HG02870 (cell line): Measurements from ENCODE around the gene NTSR1.

ENCODE experiments used
- ATAC-seq: cut with Tn5 transposase; IDR thresholded peaks from one replicate; pipeline ENCODE4 v1.9.1; 2021; ENCODE audit warnings: mild to moderate bottlenecking, moderate library complexity; ENCODE audit not compliant: unreplicated experiment

The NTSR1 gene

DNA sequence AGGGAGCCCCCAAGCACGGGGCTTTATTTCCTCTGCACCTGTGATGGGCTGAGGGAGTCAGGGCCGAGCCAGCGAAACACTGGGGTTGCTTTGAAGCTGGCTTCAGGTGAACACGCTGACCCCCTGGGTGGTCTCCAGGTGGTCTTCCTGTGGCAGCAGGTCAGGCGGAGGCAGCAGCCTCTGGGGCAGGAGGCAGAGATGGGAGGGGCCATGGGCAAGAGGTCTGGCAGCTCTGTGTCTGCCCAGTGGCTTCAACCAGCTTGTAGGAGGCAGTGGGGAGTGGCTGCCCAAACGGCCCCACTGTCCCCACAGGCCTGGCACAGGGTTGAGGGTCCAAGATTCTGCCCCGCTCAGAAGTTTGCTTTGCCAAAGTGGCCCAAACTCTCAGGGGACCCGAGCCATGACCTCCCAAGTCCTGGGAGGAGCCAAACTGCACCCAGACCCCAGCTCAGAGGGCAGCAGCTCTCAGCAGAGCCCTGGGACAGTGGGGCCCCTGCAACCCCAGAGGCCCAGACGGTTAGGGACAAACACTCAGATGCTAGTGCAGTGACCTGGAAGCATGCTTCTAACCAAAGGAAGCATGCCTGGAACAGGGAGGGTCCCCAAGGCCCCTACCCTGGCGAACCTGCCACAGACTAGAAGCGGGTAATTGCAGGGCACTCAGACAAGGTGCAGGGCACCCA is 15.3 kb downstream of the NTSR1 start:
- no peak for ATAC-seq

DNA sequence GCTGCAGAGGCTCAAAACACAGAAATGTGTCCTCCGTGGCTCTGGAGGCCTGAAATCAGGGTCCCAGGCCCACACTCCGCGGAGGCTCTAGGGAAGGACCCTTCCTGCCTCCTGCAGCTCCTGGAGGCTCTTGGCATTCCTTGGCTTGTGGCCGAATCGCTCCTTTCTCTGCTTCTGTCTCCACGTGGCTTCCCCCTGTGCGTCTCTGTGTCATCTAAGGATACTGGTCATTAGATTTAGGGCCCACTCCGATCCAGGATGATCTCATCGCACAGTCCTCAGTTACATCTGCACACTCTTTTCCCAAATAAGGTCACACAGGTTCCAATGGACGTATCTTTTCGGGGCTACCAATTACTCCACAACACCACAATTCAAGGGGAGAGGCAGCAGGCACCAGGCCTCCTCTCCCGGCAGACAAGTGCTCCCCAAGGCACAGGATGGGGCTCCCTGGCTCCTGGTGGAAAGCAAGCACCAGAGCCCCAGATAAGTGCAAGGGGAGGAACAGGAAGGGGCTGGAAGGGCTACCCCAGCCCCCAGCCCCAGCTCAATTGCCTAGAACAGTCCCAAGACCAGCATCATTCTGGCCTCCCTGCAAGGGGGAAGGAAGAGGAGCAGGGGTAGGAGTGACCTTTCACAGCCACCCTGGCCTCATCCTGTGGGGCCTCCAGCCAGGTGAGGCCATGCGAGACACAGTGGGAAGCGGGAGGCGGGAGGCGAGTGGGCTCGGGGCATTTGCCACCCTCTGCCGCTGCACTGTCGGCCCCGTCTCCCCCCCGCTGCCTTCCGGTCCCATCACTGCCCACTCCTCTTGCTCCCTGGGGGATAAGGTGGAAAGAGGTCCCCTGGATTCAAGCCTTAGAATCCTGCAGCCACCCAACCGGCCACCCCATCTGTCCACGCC is 16.3 kb downstream of the NTSR1 start:
- no peak for ATAC-seq

- no peak for ATAC-seq
Measured at GRCh38 chr20:62725596-62726268, 17.1 kb downstream of the NTSR1 start.

- no peak for ATAC-seq
Measured at GRCh38 chr20:62726276-62726675, 17.6 kb downstream of the NTSR1 start.

DNA sequence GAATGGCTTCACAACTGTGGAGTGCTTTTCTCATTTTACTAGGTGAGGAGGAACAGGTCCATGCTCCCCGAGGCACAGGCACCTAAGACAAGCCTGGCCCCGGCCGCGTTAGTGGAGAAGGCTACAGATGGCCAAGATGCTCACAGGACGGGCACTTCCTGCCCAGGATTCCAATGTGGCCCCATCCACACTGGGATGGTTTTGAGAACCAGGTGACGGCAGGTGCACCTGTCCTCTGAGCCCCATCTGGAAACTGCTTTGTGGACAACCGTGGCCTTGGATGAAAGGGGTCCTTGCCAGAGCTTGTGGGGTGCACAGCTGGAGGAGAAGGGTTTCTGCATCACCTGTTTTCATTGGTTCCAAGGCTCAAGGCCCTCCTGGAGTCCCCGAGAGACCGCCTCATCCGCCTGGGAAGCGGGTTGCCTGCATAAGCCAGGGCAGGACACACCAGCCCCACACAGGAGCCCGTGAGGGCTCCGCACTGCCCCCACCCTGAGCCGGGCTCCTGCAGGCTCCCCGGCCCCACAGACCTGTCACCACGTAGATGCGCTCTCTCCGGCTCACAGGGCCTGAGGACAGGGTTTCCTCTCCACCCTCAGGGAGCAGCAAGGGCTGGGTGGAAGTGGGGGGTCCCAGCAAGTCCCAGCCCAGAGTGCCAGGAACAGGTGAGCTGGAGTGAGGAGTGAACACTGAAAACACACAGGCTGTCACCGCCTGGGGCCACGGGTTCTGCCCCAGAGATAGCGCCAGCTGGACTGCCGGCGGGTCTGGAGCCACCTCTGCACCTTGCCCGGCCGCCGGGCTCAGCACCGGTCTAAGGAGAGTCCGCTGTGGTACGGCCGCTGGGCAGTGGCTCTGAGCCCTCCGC is 18.3 kb downstream of the NTSR1 start:
- no peak for ATAC-seq

GRCh38 chr20:62727584-62728027 is 19.0 kb downstream of the NTSR1 start:
- ATAC-seq: no peak

GRCh38 chr20:62728028-62728780 is 19.6 kb downstream of the NTSR1 start:
- ATAC-seq: no peak

GRCh38 chr20:62728781-62729300 is 20.2 kb downstream of the NTSR1 start:
- ATAC-seq: no peak

GRCh38 chr20:62730481-62730880 is 21.8 kb downstream of the NTSR1 start:
- no peak for ATAC-seq

DNA sequence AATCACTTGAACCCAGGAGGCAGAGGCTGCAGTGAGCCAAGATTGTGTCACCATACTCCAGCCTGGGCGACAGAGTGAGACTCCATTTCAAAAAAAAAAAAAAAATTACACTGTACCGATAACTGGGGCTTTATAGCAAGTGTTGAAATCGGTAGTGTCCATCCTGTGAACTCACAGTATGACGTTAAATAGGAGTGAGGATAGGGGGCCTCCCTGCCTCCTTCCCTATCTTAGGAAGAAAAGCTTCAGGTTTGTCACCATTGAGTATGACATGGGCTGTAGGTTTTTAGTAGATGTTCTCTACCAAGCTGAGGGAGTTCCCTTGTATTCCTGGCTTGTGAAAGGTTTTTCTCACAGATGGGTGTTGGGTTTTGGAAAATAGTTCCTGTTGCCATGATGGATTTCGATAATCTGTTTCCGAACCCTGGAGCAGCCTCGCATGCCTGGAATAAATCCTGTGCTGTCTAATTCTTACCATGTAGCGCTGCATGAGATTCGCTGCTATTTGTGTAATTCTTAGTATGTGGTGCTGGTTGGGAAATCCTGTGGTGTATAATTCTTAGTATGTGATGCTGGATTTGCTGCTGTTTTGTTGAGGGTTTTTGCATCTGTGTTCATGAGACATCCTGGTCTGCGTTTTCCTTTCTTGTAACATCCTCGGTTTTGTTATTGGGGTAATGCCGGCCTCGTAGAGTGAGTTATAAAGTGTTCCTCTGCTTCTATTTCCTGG is 23.6 kb downstream of the NTSR1 start:
- no peak for ATAC-seq

DNA sequence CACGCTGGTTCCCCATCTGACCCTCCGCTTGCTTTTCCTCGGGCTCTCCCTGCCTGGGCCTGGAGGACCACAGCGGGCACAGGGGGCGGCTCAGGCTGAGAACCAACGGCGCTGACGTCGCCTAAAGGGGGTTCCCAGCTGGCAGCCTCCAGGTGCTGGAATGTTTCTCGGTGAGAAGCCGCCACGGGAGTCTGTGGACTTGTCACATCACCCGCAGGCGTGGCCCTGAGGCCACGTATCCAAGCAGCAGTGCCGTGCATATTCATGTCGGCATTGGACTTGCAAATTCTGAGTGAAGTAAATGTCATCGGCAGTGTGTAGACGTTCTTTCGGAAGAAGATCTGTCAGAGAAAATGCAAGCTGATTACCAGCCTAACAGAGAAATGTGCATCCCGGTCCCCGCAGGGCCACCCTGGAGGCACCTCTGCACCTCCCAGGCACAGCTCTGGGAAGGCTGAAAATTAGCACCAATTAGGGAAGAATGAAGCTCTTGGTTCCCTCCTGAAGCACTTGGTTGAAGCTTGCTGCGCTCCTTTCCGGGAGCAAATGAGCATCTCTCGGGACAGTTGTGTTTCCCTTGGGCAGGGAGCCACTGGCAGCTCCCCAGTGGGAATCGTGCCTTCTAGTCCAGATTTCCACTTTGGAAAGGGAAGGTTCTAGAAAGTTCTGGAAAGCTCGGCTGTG is 24.3 kb downstream of the NTSR1 start:
- no peak for ATAC-seq

- no peak for ATAC-seq
Measured at GRCh38 chr20:62733526-62733842, 24.8 kb downstream of the NTSR1 start.

DNA sequence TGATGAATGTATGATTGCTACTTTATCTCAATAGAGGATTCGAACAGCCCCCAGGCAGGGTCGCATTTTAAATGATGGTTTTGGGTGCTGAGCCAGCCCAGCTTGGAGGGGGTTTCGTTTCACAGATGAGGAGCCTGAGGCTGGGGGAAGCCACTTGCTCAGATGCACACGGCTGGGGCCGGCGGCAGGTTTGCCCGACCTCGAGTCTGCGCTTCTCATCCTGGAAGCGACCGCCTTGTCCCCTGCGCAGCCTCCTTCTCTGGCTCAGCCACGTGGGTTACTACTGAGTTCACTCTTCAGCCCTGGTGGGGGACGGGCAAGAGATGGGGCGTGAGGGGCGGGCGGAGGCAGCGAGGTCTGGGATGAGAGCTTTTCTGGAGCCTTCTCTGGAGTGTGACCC is 25.3 kb downstream of the NTSR1 start:
- ATAC-seq: no peak

DNA sequence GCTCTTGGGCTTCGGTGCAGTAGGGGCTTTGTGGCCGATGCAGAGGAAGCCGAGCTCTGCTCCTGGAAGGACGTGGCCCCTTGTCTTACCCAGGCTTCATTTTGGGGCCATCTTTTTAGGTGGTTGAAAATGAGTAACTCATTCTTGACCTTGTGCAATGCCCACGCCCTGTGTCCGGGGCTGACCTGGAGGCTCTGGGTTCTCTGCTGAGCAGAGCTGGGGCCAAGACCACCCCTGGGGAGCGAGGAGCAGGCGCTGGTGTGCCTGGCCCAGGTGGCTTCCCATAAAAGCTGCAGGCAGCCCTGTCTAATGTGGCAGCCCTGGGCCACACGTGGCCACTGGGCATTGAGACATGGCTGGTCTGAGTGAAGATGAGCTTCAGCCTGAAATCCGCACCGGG is 25.7 kb downstream of the NTSR1 start:
- no peak for ATAC-seq

DNA sequence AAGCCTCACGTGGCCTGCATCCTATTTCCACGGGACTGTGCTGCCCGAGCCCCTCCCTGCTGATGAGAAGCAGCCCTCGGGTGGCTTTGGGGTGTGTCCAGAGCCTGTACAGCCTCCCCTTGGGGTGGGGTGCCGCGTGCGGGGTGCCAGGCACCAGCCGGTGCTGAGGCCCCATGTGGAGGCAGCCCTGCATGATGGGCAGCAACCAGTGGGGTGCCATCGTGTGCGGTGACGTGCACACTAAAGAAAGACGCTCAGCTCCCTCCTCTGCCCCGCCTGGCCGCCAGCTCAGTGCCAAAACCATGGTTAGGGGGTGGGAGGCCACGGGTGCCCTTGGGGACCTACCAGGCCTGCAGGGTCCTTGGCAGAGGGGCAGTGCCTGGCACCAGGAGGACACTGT is 26.2 kb downstream of the NTSR1 start:
- ATAC-seq: no peak

DNA sequence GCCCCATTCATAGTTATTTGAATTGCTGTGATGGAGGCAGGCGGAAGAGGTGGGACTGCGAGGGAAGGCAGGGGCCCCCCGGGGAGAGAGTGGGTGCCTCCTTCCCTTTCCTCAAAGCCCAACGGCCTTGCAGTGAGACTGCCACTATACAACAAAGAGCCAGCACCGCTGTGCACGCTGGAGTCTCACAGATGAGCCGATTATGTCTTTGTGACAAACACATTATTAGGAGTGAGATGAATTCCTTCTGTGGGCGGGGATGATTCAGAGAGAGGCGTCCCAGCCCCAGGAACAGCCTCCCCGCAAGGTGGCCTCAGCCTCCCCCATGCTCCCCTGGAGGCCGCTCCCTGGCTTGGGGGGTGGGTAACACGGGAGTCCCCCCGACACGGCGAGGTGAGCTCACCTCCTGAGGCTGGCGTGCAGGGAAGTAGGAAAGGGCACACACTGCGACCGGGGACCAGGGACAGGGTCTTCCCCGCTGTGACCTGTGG is 26.7 kb downstream of the NTSR1 start:
- ATAC-seq: no peak

GRCh38 chr20:62736026-62736406 is 27.4 kb downstream of the NTSR1 start:
- ATAC-seq: no peak

GRCh38 chr20:62736407-62737071 is 27.9 kb downstream of the NTSR1 start:
- no peak for ATAC-seq
